Mesendoderm (in vitro differentiated cells): ENCODE measurements around the gene MEIS1.

Experiments
- DNase-seq: peaks from one replicate; pipeline ENCODE4 v3.0.0; 2013
- H2AK5ac ChIP-seq: 2 replicates; pipeline ENCODE4 v1.6.1; 2013; ENCODE audit warnings: low read length, inconsistent platforms
- H2BK120ac ChIP-seq: 2 replicates; pipeline ENCODE4 v1.6.1; 2013; ENCODE audit warnings: low read depth, mild to moderate bottlenecking, low read length, moderate library complexity, mixed read lengths
- H2BK15ac ChIP-seq: replicated peaks from 2 replicates; pipeline ENCODE4 v1.6.1; 2013; ENCODE audit warnings: low read depth, mild to moderate bottlenecking, moderate library complexity
- H2BK5ac ChIP-seq: 2 replicates; pipeline ENCODE4 v1.6.1; 2013; ENCODE audit warnings: low read length, inconsistent platforms
- H3K18ac ChIP-seq: 2 replicates; pipeline ENCODE4 v1.6.1; 2013; ENCODE audit warnings: mild to moderate bottlenecking, low read length, mixed read lengths
- H3K23ac ChIP-seq: one replicate; pipeline ENCODE4 v1.6.1; 2013; ENCODE audit warnings: low read length
- H3K27ac ChIP-seq: 2 replicates; pipeline ENCODE4 v1.5.1; 2013; ENCODE audit warnings: low read depth, mild to moderate bottlenecking, inconsistent platforms, low read length, moderate library complexity
- H3K27me3 ChIP-seq: 2 replicates; pipeline ENCODE4 v1.6.1; 2013; ENCODE audit warnings: low read length, control low read depth, mild to moderate bottlenecking, inconsistent platforms; ENCODE audit not compliant: insufficient read depth, poor library complexity
- H3K36me3 ChIP-seq: 2 replicates; pipeline ENCODE4 v1.6.1; 2013; ENCODE audit warnings: low read length, inconsistent platforms; ENCODE audit not compliant: control insufficient read depth, insufficient read depth
- H3K4ac ChIP-seq: one replicate; pipeline ENCODE4 v1.6.1; 2013; ENCODE audit warnings: low read depth, mild to moderate bottlenecking, low read length, moderate library complexity
- H3K4me1 ChIP-seq: 2 replicates; pipeline ENCODE4 v1.6.1; 2013; ENCODE audit warnings: low read depth, low read length, inconsistent platforms; ENCODE audit not compliant: control insufficient read depth
- H3K4me2 ChIP-seq: 2 replicates; pipeline ENCODE4 v1.6.1; 2013; ENCODE audit warnings: low read length
- H3K4me3 ChIP-seq: 2 replicates; pipeline ENCODE4 v1.5.1; 2013; ENCODE audit warnings: mild to moderate bottlenecking, low read length
- H3K56ac ChIP-seq: one replicate; pipeline ENCODE4 v1.6.1; 2013; ENCODE audit warnings: low read length
- H3K79me1 ChIP-seq: 2 replicates; pipeline ENCODE4 v1.6.1; 2013; ENCODE audit warnings: low read length, inconsistent platforms
- H3K79me2 ChIP-seq: 2 replicates; pipeline ENCODE4 v1.6.1; 2013; ENCODE audit warnings: mild to moderate bottlenecking, low read length; ENCODE audit not compliant: control insufficient read depth, insufficient read depth
- H3K9ac ChIP-seq: 2 replicates; pipeline ENCODE4 v1.6.1; 2013; ENCODE audit warnings: low read length, inconsistent platforms
- H4K5ac ChIP-seq: one replicate; pipeline ENCODE4 v1.6.1; 2013; ENCODE audit warnings: low read length
- H4K8ac ChIP-seq: one replicate; pipeline ENCODE4 v1.6.1; 2013; ENCODE audit warnings: low read depth, mild to moderate bottlenecking, control low read depth, low read length, moderate library complexity
- WGBS: extraction: QIAGEN DNeasy Blood & Tissue Kit; methylation state at CpG from one replicate; pipeline ENCODE4 v1.1.7; 2013; ENCODE audit warnings: low lambda C conversion rate, missing lambda C conversion rate; ENCODE audit not compliant: insufficient coverage; ENCODE audit errors: extremely low coverage; 5-methylcytosine and 5-hydroxymethylcytosine counted together

Gene MEIS1

GRCh38 chr2:66547118-66547517, 112.2 kb downstream of the MEIS1 start:
- Histone ChIP-seq H3K27me3 (no peaks in the 10 kb centered on the region), H2AK5ac (no peak overlapping the region), H3K4me3 (no peak overlapping the region), H2BK15ac (no peak overlapping the region), H3K36me3 (no peaks in the 10 kb centered on the region), H4K8ac (no peak overlapping the region), H3K18ac (no peak overlapping the region), H2BK5ac (no peak overlapping the region), H3K4me1 (no peaks in the 10 kb centered on the region), H4K5ac (no peak overlapping the region), H3K79me1 (no peaks in the 10 kb centered on the region), H3K4ac (no peak overlapping the region), H3K56ac (no peak overlapping the region), H3K79me2 (no peaks in the 10 kb centered on the region), H3K4me2 (no peak overlapping the region), H2BK120ac (no peak overlapping the region), H3K27ac (no peak overlapping the region), H3K23ac (no peak overlapping the region), H3K9ac (no peak overlapping the region)
- DNase-seq, result no peak
- no CpG with 5 or more reads among the region's 2 CpGs for WGBS

DNA sequence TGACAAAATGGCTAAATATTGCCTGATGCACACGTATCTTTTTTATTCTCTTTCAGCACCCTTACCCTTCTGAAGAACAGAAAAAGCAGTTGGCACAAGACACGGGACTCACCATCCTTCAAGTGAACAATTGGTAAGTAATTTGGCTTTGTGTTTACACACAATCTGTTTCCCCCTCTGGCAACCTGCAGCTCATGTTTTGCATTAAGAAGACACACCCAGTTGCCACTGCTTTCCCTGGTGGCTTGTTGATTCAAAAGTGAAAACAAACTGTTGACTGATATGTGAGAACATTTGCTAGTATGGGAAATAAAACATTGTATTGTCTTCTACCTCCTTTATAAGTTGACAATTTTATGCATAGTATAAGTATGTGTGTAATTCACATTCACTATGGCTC, 113.0 kb downstream of the MEIS1 start:
- Histone ChIP-seq H2BK120ac (no peak overlapping the region), H3K18ac (no peak overlapping the region), H3K4me1 (no peaks in the 10 kb centered on the region), H2BK5ac (no peak overlapping the region), H3K4ac (no peak overlapping the region), H3K23ac (no peak overlapping the region), H3K9ac (no peak overlapping the region), H3K79me2 (no peaks in the 10 kb centered on the region), H3K79me1 (no peaks in the 10 kb centered on the region), H3K36me3 (no peaks in the 10 kb centered on the region), H4K8ac (no peak overlapping the region), H3K56ac (no peak overlapping the region), H3K27me3 (no peaks in the 10 kb centered on the region), H4K5ac (no peak overlapping the region), H2BK15ac (no peak overlapping the region), H3K4me3 (no peak overlapping the region), H3K4me2 (no peak overlapping the region), H3K27ac (no peak overlapping the region), H2AK5ac (no peak overlapping the region)
- WGBS, result no CpG with 5 or more reads among the region's 2 CpGs
- DNase-seq, result no peak

DNA sequence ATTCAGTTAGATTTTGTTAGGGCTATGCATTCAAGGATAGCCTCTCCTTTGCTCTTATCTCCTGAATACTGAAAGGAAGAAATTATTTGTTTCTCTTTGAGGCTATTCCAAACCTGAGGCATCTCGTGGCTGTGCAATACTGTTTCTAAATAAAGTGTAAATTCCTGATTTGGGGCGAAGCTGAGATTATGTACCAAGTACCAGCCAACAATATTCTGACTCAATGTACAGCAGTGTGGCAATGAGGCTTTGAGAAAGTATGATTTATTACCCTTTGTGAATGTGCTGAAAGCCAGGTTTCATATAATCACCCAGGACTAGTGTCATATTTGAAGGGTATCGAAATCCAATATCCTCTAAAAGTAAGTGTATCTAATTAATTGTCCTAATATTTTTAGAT, 113.5 kb downstream of the MEIS1 start:
- H4K5ac ChIP-seq, result no peak overlapping the region
- WGBS, result no CpG with 5 or more reads among the region's 3 CpGs
- H3K18ac ChIP-seq, result no peak overlapping the region
- no peak overlapping the region for H4K8ac ChIP-seq
- H3K4me1 ChIP-seq, result no peaks in the 10 kb centered on the region
- no peaks in the 10 kb centered on the region for H3K27me3 ChIP-seq
- H3K23ac ChIP-seq, result no peak overlapping the region
- H3K4me3 ChIP-seq, result no peak overlapping the region
- no peaks in the 10 kb centered on the region for H3K36me3 ChIP-seq
- no peaks in the 10 kb centered on the region for H3K79me2 ChIP-seq
- H2BK15ac ChIP-seq, result no peak overlapping the region
- H3K27ac ChIP-seq, result no peak overlapping the region
- no peaks in the 10 kb centered on the region for H3K79me1 ChIP-seq
- H3K56ac ChIP-seq, result no peak overlapping the region
- H2AK5ac ChIP-seq, result no peak overlapping the region
- no peak overlapping the region for H3K4me2 ChIP-seq
- DNase-seq, result no peak
- no peak overlapping the region for H2BK120ac ChIP-seq
- no peak overlapping the region for H2BK5ac ChIP-seq
- H3K4ac ChIP-seq, result no peak overlapping the region
- H3K9ac ChIP-seq, result no peak overlapping the region

GRCh38 chr2:66550826-66551225, 115.9 kb downstream of the MEIS1 start:
- H3K56ac ChIP-seq, result no peak overlapping the region
- H2BK120ac ChIP-seq, result no peak overlapping the region
- H3K9ac ChIP-seq, result no peak overlapping the region
- no peak overlapping the region for H4K8ac ChIP-seq
- H3K18ac ChIP-seq, result no peak overlapping the region
- H2BK15ac ChIP-seq, result no peak overlapping the region
- no peak overlapping the region for H3K23ac ChIP-seq
- no peak overlapping the region for H3K4me3 ChIP-seq
- no peak overlapping the region for H3K4ac ChIP-seq
- H4K5ac ChIP-seq, result no peak overlapping the region
- no peak overlapping the region for H3K27ac ChIP-seq
- H3K36me3 ChIP-seq, result no peaks in the 10 kb centered on the region
- no peaks in the 10 kb centered on the region for H3K27me3 ChIP-seq
- no peaks in the 10 kb centered on the region for H3K4me1 ChIP-seq
- no CpG with 5 or more reads among the region's 1 CpG for WGBS
- no peaks in the 10 kb centered on the region for H3K79me2 ChIP-seq
- H3K79me1 ChIP-seq, result no peaks in the 10 kb centered on the region
- no peak overlapping the region for H3K4me2 ChIP-seq
- H2AK5ac ChIP-seq, result no peak overlapping the region
- no peak for DNase-seq
- no peak overlapping the region for H2BK5ac ChIP-seq

DNA sequence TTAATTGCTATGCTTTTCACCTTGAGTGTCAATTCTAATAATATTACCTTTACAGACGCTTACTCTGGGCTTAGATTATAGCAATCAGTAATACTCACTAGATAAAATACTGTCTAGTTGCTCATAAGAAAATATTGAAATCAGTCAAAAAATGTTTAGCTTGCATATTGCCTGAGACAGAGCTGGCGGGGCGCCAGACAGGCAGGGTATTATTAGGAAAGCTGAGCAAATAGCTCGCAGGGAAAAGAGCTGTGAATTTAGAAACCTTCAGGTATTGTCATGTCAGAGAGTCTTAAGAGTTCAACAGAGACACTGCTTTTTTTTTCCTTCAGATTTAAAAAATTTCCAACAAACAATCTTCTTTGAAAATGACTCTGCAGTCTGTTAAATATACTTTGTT, 118.4 kb downstream of the MEIS1 start:
- Histone ChIP-seq H3K79me2 (no peaks in the 10 kb centered on the region), H3K4me1 (no peaks in the 10 kb centered on the region), H2BK120ac (no peak overlapping the region), H4K5ac (no peak overlapping the region), H3K36me3 (no peaks in the 10 kb centered on the region), H2AK5ac (no peak overlapping the region), H3K18ac (no peak overlapping the region), H3K9ac (no peak overlapping the region), H3K4ac (no peak overlapping the region), H2BK15ac (no peak overlapping the region), H3K4me2 (no peak overlapping the region), H3K56ac (no peak overlapping the region), H4K8ac (no peak overlapping the region), H3K4me3 (no peak overlapping the region), H3K27me3 (no peaks in the 10 kb centered on the region), H3K79me1 (no peaks in the 10 kb centered on the region), H2BK5ac (no peak overlapping the region), H3K23ac (no peak overlapping the region), H3K27ac (no peak overlapping the region)
- no CpG with 5 or more reads among the region's 4 CpGs for WGBS
- DNase-seq, result no peak

DNA sequence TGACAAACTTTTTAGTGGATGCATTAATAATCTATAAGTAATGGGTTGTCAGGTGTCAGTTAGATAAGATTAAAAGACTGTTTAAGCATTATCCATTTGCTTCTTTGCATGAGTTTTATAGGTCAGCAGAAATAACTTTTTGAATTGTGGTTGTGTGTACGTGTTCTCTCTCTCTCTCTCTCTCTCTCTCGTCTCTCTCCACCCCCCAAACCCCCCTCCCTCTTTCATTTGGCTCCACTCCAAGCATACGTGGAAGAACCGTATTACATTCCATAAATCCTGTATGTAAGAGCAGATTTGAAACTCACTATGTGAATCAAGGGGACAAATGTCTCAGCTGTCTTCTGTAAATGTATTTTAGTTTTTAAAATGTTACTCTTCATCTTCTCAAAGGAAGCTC, 120.2 kb downstream of the MEIS1 start:
- WGBS, result no CpG with 5 or more reads among the region's 4 CpGs

More for the DNA sequence above, 120.2 kb downstream of the MEIS1 start:
- Histone ChIP-seq H2BK15ac (no peak overlapping the region), H4K5ac (no peak overlapping the region), H3K36me3 (no peaks in the 10 kb centered on the region), H3K4ac (no peak overlapping the region), H3K18ac (no peak overlapping the region), H3K9ac (no peak overlapping the region), H3K23ac (no peak overlapping the region), H3K56ac (no peak overlapping the region), H2AK5ac (no peak overlapping the region), H3K79me1 (no peaks in the 10 kb centered on the region), H3K27me3 (no peaks in the 10 kb centered on the region), H3K4me1 (no peaks in the 10 kb centered on the region), H2BK5ac (no peak overlapping the region), H4K8ac (no peak overlapping the region), H3K4me2 (no peak overlapping the region), H3K27ac (no peak overlapping the region), H2BK120ac (no peak overlapping the region), H3K79me2 (no peaks in the 10 kb centered on the region), H3K4me3 (no peak overlapping the region)
- no peak for DNase-seq
